HK-2 (cell line): ENCODE measurements around the gene PLCXD1.
"Not testable (repeated sequence)": the region's sequence is repeated elsewhere in the genome, so short reads cannot be mapped to it uniquely, and the experiment has no call there.

ENCODE experiments used
- DNase-seq: peaks from one replicate; pipeline ENCODE4 v3.0.0-alpha.2; 2018; ENCODE audit not compliant: unreplicated experiment

Gene PLCXD1

GRCh38 chrX:350148-350533 is 69.0 kb downstream of the PLCXD1 start:
- DNase-seq = no peak

- no peak for DNase-seq
These were observed 69.5 kb downstream of the PLCXD1 start for GRCh38 chrX:350534-351323.

GRCh38 chrX:351324-351641 is 70.1 kb downstream of the PLCXD1 start:
- DNase-seq = not testable (repeated sequence)

GRCh38 chrX:351736-352135 is 70.6 kb downstream of the PLCXD1 start:
- no peak for DNase-seq

GRCh38 chrX:352181-352580 is 71.0 kb downstream of the PLCXD1 start:
- no peak for DNase-seq

- no peak for DNase-seq
These were observed 71.6 kb downstream of the PLCXD1 start for GRCh38 chrX:352582-353314.
